GM19239 (cell line): ENCODE measurements around the gene METTL18.

Experiments used
- DNase-seq: peaks from one replicate; pipeline ENCODE4 v3.0.0; 2011; ENCODE audit warnings: low spot score; ENCODE audit not compliant: insufficient read length
- FAIRE-seq: peaks from 2 replicates; lab custom pipeline; 2011; peaks lifted over from hg19 to GRCh38; lab: Jason Lieb, UNC

The METTL18 gene

GRCh38 chr1:169788402-169788801 lies 6.3 kb downstream of the METTL18 start:
- DNase-seq (no peak), FAIRE-seq (no peak)

GRCh38 chr1:169786974-169787373 lies 7.7 kb downstream of the METTL18 start:
- FAIRE-seq (no peak), DNase-seq (no peak)

- FAIRE-seq, result no peak
- no peak for DNase-seq
These were observed 9.4 kb downstream of the METTL18 start for GRCh38 chr1:169785267-169785666.

- FAIRE-seq, result no peak
These were observed 10.6 kb downstream of the METTL18 start for GRCh38 chr1:169784102-169784501.

GRCh38 chr1:169782596-169782995 lies 12.1 kb downstream of the METTL18 start:
- no peak for FAIRE-seq

More at GRCh38 chr1:169784102-169784501, 10.6 kb downstream of the METTL18 start:
- no peak for DNase-seq

GRCh38 chr1:169779970-169780369 lies 14.7 kb downstream of the METTL18 start:
- DNase-seq (no peak), FAIRE-seq (no peak)

More at GRCh38 chr1:169782596-169782995, 12.1 kb downstream of the METTL18 start:
- DNase-seq, result no peak

- FAIRE-seq (no peak), DNase-seq (no peak)
These were observed 15.6 kb downstream of the METTL18 start for GRCh38 chr1:169779150-169779549.

- no peak for FAIRE-seq
These were observed 18.3 kb downstream of the METTL18 start for GRCh38 chr1:169776440-169776839.

GRCh38 chr1:169768161-169768560 lies 26.5 kb downstream of the METTL18 start:
- FAIRE-seq (no peak), DNase-seq (no peak)

More at GRCh38 chr1:169776440-169776839, 18.3 kb downstream of the METTL18 start:
- DNase-seq, result no peak

- FAIRE-seq (no peak), DNase-seq (no peak)
These were observed 29.0 kb downstream of the METTL18 start for GRCh38 chr1:169765580-169766331.

GRCh38 chr1:169764919-169765318 lies 29.8 kb downstream of the METTL18 start:
- no peak for FAIRE-seq

GRCh38 chr1:169762699-169763098 lies 32.0 kb downstream of the METTL18 start:
- DNase-seq (no peak), FAIRE-seq (no peak)

More at GRCh38 chr1:169764919-169765318, 29.8 kb downstream of the METTL18 start:
- no peak for DNase-seq

GRCh38 chr1:169759038-169759437 lies 35.7 kb downstream of the METTL18 start:
- FAIRE-seq (no peak), DNase-seq (no peak)

GRCh38 chr1:169753549-169753948 lies 41.2 kb downstream of the METTL18 start:
- DNase-seq (no peak), FAIRE-seq (no peak)

GRCh38 chr1:169750041-169750440 lies 44.7 kb downstream of the METTL18 start:
- FAIRE-seq (no peak), DNase-seq (no peak)

- DNase-seq, result no peak
- no peak for FAIRE-seq
These were observed 48.2 kb downstream of the METTL18 start for GRCh38 chr1:169746550-169746949.

GRCh38 chr1:169745015-169745861 lies 49.5 kb downstream of the METTL18 start:
- no peak for FAIRE-seq
- no peak for DNase-seq
